HepG2 (cell line): ENCODE measurements around the gene C10orf67. TPM values are rescaled to one million over a fixed set of nuclear protein-coding genes. Genes with fewer than 3 reads are reported as not detected.

Experiments used
- ATAC-seq: fragments of 200-7000 bp; cut with Tn5 transposase; 3 replicates; pipeline ENCODE4 v1.9.1; 2020; ENCODE audit warnings: mild to moderate bottlenecking, moderate library complexity
- BruUV-seq: library from RNA; stranded (reverse); fragments of 400-500 nt; replicated peaks from 2 replicates; lab custom pipeline; 2021; lab: Mats Ljungman, UMichigan
- CTCF ChIA-PET: fragments of 300-600 bp; formaldehyde crosslinking; extraction: SDS; loops from one replicate; lab custom pipeline; 2021; ENCODE audit warnings: low total read pairs, inconsistent platforms, low intra/inter-chr PET ratio; lab: Yijun Ruan, JAX
- POLR2A ChIA-PET: fragments of 350-600 bp; sonication (Branson Sonifier 250); formaldehyde crosslinking; loops from one replicate; lab custom pipeline; 2020; ENCODE audit warnings: antibody characterized with exemption, inconsistent platforms; lab: Yijun Ruan, JAX
- DNase-seq: peaks from one replicate; pipeline ENCODE4 v3.0.0-alpha.2; 2015; ENCODE audit warnings: low spot score
- FAIRE-seq: peaks from 3 replicates; lab custom pipeline; 2011; peaks lifted over from hg19 to GRCh38; lab: Jason Lieb, UNC
- H2AFZ ChIP-seq: one replicate; pipeline ENCODE4 v1.6.1; 2011; ENCODE audit warnings: low read length, inconsistent platforms
- H3K27ac ChIP-seq: fragments of 300-600 bp; 3 replicates; pipeline ENCODE4 v1.8.0; 2011; ENCODE audit warnings: mixed run types, mild to moderate bottlenecking, mixed read lengths, low read length, inconsistent platforms; ENCODE audit not compliant: insufficient read depth; ENCODE audit errors: extremely low read length
- H3K27me3 ChIP-seq, 2 experiments: fragments of 200-600 bp in 1 of 2; 2 replicates in 1 of 2; 3 replicates in 1 of 2; pipeline versions ENCODE4 v1.6.0 to v1.8.0; 2011; ENCODE audit warnings: low read length in 2 of 2, mild to moderate bottlenecking in 2 of 2, moderate library complexity in 2 of 2, inconsistent platforms in 1 of 2; ENCODE audit not compliant: insufficient read depth in 2 of 2, control insufficient read depth in 1 of 2
- H3K36me3 ChIP-seq, 2 experiments: fragments of 200-600 bp in 1 of 2; replicated peaks in 1 of 2; 2 replicates in 1 of 2; 3 replicates in 1 of 2; pipeline versions ENCODE4 v1.5.1 to v1.8.0; 2011; ENCODE audit warnings: low read length in 2 of 2, inconsistent platforms in 1 of 2; ENCODE audit not compliant: insufficient read depth in 2 of 2, control insufficient read depth in 1 of 2
- H3K4me1 ChIP-seq: 2 replicates; pipeline ENCODE4 v1.5.1; 2012; ENCODE audit warnings: low read length, inconsistent platforms; ENCODE audit not compliant: insufficient read depth
- H3K4me2 ChIP-seq: 2 replicates; pipeline ENCODE4 v1.6.0; 2011; ENCODE audit warnings: low read depth, low read length, inconsistent platforms
- H3K4me3 ChIP-seq, 3 experiments: fragments of 200-600 bp in 1 of 3; sonication (generic), shearing (Covaris generic) in 1 of 3; replicated peaks in 1 of 3; 2 replicates each; pipeline ENCODE4 v1.5.1; 2011 to 2016; ENCODE audit warnings: low read length in 3 of 3, inconsistent platforms in 2 of 3, low read depth in 2 of 3, mild to moderate bottlenecking in 2 of 3, control low read depth in 1 of 3, mixed read lengths in 1 of 3; ENCODE audit not compliant: insufficient read depth in 1 of 3
- H3K79me2 ChIP-seq: one replicate; pipeline ENCODE4 v1.6.1; 2011; ENCODE audit warnings: low read length, inconsistent platforms; ENCODE audit not compliant: insufficient read depth
- H3K9ac ChIP-seq: 2 replicates; pipeline ENCODE4 v1.6.0; 2011; ENCODE audit warnings: mild to moderate bottlenecking, low read depth, low read length, inconsistent platforms; ENCODE audit not compliant: insufficient read depth
- H3K9me3 ChIP-seq: 2 replicates; pipeline ENCODE4 v1.5.1; 2012; ENCODE audit warnings: mild to moderate bottlenecking, low read length
- H4K20me1 ChIP-seq: 2 replicates; pipeline ENCODE4 v1.6.0; 2011; ENCODE audit warnings: inconsistent platforms, mild to moderate bottlenecking, low read length, moderate library complexity; ENCODE audit not compliant: insufficient read depth
- ETV5 ChIP-seq: IDR thresholded peaks from 2 replicates; pipeline ENCODE4 v1.6.1; 2018; ENCODE audit warnings: missing biosample characterization, missing genetic modification reagents, inconsistent platforms, borderline replicate concordance
- HCFC1 ChIP-seq: fragments of 150-350 bp; IDR thresholded peaks from 2 replicates; pipeline ENCODE4 v1.6.1; 2014; ENCODE audit warnings: low read depth, low read length
- JDP2 ChIP-seq: sonication (generic); formaldehyde crosslinking; IDR thresholded peaks from 2 replicates; pipeline ENCODE4 v1.8.1; 2022; ENCODE audit warnings: missing genetic modification reagents, borderline replicate concordance
- MAFF ChIP-seq: IDR thresholded peaks from 2 replicates; pipeline ENCODE4 v1.6.1; 2011; ENCODE audit warnings: low read depth, low read length, improper control_type of control experiment
- MAFK ChIP-seq, 2 experiments: IDR thresholded peaks in 1 of 2; conservative IDR thresholded peaks in 1 of 2; 2 replicates each; pipeline ENCODE4 v1.6.1; 2011; ENCODE audit warnings: improper control_type of control experiment in 2 of 2, low read length in 2 of 2
- ZNF841 ChIP-seq: sonication (generic); formaldehyde crosslinking; IDR thresholded peaks from 2 replicates; pipeline ENCODE4 v1.8.1; 2023; ENCODE audit warnings: missing genetic modification reagents, borderline replicate concordance
- WGBS: methylation state at CpG from one replicate; pipeline ENCODE4 v1.1.6; 2017; ENCODE audit warnings: low lambda C conversion rate; 5-methylcytosine and 5-hydroxymethylcytosine counted together
- in situ Hi-C: cut with HindIII; loops from 2 replicates; pipeline ENCODE4 v1.10.0; 2017; ENCODE audit warnings: low pct_unique_long_range_greater_than_20kb; ENCODE audit not compliant: extremely low pct_ligation_motif_present
- intact Hi-C: fragments of 100-400 bp; cut with micrococcal nuclease; formaldehyde crosslinking; loops from one replicate; pipeline ENCODE4 v1.10.0; 2022; ENCODE audit not compliant: unreplicated experiment
- polyA plus RNA-seq, 8 experiments: library from polyadenylated mRNA; depleted of rRNA in 3 of 8; stranded (reverse) in 7 of 8; unstranded in 1 of 8; fragments of >200 nt; fragmentation: Illumina TruSeq in 4 of 8; extraction: Trizol in 4 of 8; gene quantifications; 2 replicates each; pipeline versions ENCODE4 v1.2.1 to v1.2.3, GENCODE V29; 2011 to 2016; ENCODE audit warnings: low read depth in 4 of 8, missing spikeins in 1 of 8, mixed read lengths in 1 of 8; ENCODE audit not compliant: insufficient read depth in 1 of 8
- total RNA-seq, 5 experiments: library from RNA; depleted of rRNA; stranded (reverse); fragments of >200 nt; fragmentation: Illumina TruSeq; extraction: Trizol; gene quantifications; 2 replicates each; pipeline ENCODE4 v1.2.3, GENCODE V29; 2016; ENCODE audit warnings: low read depth in 1 of 5
- TF ChIP-seq, protein P1 (sequence below): sonication (generic); formaldehyde crosslinking; IDR thresholded peaks from 2 replicates; pipeline ENCODE4 v1.8.0; 2022; ENCODE audit warnings: missing genetic modification reagents, mild to moderate bottlenecking, borderline replicate concordance
- TF ChIP-seq, protein P2 (sequence below): sonication (generic); formaldehyde crosslinking; IDR thresholded peaks from 2 replicates; pipeline ENCODE4 v1.5.1; 2020; ENCODE audit warnings: mild to moderate bottlenecking, missing genetic modification reagents, borderline replicate concordance
- TF ChIP-seq, protein P3 (sequence below): IDR thresholded peaks from 2 replicates; pipeline ENCODE4 v1.6.1; 2016; ENCODE audit warnings: low read depth

Gene C10orf67
- total and polyA plus RNA-seq, 2 of the 13 experiments (the other 11 are each of a cell fraction or from before 2014, with no cell fraction given): not detected

DNA sequence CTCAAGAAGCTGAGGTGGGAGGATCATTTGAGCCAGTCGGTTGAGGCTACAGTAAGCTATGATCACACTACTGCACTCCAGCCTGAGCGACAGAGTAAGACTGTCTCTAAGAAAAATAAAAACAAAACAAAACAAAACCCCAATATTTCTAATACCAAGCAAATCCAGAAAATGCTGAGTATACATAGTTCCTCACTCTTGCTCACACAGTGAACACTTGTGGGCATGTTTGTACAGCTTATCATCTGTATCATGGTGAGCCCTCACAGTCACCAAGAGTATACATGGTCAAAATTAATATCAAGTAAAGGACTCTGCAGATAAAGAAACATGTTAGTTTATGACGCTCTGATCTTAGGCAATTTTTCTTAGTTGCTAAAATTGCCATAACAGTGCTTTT lies 41.5 kb upstream of the C10orf67 start:
- no peaks in the 10 kb centered on the region for H3K79me2 ChIP-seq
- no peak overlapping the region for H2AFZ ChIP-seq
- no peaks in the 10 kb centered on the region for H3K36me3 ChIP-seq
- 42% methylated on average over 3 of the region's 3 CpGs for WGBS
- ChIA-PET CTCF (no interaction called here), POLR2A (no interaction called here)
- intact Hi-C loops: no loop called here
- H3K4me2 ChIP-seq: no peak overlapping the region
- no peaks in the 10 kb centered on the region for H3K9me3 ChIP-seq
- in situ Hi-C loops: no loop called here
- ATAC-seq: no peak
- DNase-seq: no peak
- H3K9ac ChIP-seq: no peak overlapping the region
- no peak overlapping the region for H3K4me3 ChIP-seq
- no TSS peak for BruUV-seq
- TF ChIP-seq ZNF841 (CRISPR knock-in tag) (no peak), HCFC1 (no peak), JDP2 (CRISPR knock-in tag) (no peak), ETV5 (CRISPR knock-in tag) (no peak), MAFF (0 out of 2 replicates have a peak, but pooled peaks have one; percentile 25), MAFK (conservative IDR thresholded peaks at IDR 0.05 in 1 of 2, IDR thresholded peaks at IDR 0.05 in 1 of 2; ENCODE audit: low read length in 2 of 2) (peak in 1 of 2 experiments; percentile 51; a peak in 2 of 4 replicates)
- TF ChIP-seq, protein P1, sequence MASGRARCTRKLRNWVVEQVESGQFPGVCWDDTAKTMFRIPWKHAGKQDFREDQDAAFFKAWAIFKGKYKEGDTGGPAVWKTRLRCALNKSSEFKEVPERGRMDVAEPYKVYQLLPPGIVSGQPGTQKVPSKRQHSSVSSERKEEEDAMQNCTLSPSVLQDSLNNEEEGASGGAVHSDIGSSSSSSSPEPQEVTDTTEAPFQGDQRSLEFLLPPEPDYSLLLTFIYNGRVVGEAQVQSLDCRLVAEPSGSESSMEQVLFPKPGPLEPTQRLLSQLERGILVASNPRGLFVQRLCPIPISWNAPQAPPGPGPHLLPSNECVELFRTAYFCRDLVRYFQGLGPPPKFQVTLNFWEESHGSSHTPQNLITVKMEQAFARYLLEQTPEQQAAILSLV: no peak
- TF ChIP-seq, protein P2, sequence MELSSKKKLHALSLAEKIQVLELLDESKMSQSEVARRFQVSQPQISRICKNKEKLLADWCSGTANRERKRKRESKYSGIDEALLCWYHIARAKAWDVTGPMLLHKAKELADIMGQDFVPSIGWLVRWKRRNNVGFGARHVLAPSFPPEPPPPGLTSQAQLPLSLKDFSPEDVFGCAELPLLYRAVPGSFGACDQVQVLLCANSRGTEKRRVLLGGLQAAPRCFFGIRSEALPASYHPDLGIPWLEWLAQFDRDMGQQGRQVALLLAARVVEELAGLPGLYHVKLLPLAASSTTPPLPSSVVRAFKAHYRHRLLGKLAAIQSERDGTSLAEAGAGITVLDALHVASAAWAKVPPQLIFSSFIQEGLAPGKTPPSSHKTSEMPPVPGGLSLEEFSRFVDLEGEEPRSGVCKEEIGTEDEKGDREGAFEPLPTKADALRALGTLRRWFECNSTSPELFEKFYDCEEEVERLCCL (CRISPR knock-in tag): no peak
- TF ChIP-seq, protein P3, sequence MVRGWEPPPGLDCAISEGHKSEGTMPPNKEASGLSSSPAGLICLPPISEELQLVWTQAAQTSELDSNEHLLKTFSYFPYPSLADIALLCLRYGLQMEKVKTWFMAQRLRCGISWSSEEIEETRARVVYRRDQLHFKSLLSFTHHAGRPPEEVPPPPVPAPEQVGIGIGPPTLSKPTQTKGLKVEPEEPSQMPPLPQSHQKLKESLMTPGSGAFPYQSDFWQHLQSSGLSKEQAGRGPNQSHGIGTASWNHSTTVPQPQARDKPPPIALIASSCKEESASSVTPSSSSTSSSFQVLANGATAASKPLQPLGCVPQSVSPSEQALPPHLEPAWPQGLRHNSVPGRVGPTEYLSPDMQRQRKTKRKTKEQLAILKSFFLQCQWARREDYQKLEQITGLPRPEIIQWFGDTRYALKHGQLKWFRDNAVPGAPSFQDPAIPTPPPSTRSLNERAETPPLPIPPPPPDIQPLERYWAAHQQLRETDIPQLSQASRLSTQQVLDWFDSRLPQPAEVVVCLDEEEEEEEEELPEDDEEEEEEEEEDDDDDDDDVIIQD (CRISPR knock-in tag): no peak
- H3K4me1 ChIP-seq: no peaks in the 10 kb centered on the region
- FAIRE-seq: no peak
- H3K27ac ChIP-seq: no peak overlapping the region
- H3K27me3 ChIP-seq: no peaks in the 10 kb centered on the region; a peak in 1 of 5 replicates
- no peaks in the 10 kb centered on the region for H4K20me1 ChIP-seq
